DMS79 (cell line): ENCODE results near the gene ACAT2.
"Not testable (repeated sequence)": the region's sequence is repeated elsewhere in the genome, so short reads cannot be mapped to it uniquely, and the experiment has no call there.

Experiments
- DNase-seq: peaks from one replicate; lab custom pipeline; 2025; lab: John Stamatoyannopoulos, UW

The ACAT2 gene

GRCh38 chr6:159730332-159730676 is 31.5 kb upstream of the ACAT2 start:
- DNase-seq: no peak

GRCh38 chr6:159732550-159732949 is 29.3 kb upstream of the ACAT2 start:
- not testable (repeated sequence) for DNase-seq

DNA sequence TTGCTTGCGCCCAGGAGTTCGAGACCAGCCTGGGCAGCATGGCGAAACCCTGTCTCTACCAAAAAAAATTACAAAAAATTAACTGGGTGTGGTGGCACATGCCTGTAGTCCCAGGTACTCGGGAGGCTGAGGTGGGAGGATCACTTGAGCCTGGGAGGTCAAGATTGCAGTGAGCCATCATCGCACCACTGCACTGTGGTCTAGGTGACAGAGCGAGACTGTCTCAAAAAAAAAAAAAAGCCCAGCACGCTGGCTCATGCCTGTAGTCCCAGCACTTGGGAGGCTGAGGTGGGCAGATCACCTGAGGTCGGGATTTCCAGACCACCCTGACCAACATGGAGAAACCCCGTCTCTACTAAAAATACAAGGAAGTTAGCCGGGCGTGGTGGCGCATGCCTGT is 28.4 kb upstream of the ACAT2 start:
- not testable (repeated sequence) for DNase-seq

DNA sequence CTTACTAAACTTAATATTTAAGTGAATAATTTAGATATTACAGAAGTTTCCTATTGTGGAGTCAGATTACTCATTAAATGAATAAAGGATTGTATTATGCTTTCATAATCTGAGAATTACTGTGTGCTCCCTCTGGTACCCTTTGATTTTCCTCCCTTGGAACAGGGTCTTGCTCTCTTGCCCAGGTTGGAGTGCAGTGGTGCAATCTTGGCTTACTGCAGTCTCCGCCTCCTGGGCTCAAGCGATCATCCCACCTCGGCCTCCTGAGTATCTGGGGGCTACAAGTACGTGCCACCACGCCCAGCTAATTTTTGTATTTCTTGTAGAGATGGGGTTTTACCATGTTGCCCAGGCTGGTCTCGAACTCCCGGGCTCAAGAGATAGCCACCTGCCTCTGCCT is 24.9 kb upstream of the ACAT2 start:
- DNase-seq: no peak

DNA sequence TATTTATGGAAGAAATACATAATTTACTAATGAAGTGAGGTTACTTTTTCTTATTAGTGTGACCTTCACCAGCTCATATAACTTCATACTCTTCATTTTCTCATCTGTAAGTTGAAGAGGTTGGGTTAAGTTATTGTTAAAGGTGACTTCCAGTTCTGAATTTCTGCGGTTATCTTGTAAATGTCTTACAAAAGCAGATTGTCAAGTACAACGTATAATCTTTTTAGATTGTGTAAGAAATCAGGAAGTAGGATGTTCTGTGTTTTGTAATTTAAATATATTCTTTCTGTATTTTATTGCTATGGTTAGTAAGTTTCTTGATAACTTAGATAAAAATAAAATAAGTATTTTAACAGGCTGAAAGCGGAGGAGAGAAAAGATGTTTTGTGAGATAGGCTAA is 22.5 kb upstream of the ACAT2 start:
- no peak for DNase-seq

DNA sequence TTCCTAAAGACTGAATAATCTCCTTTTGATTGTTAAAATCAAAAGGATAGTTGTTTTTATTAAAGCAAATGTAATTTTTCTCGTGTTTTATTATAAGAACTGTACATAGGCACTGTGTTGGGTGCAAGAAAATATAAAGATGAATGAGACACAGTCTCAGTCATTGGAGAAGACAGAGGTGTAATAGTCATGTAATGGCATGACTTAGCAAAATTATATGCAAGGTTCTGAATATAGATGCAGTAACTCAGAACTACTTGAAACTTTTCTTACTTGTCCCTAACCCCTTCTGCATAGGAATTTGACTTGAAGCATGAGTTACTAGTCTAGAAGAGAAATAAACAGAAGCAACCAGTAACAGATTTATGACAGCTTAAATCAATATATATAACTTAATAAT is 19.7 kb upstream of the ACAT2 start:
- DNase-seq: no peak

- DNase-seq: no peak
Measured at GRCh38 chr6:159745081-159745480, 16.8 kb upstream of the ACAT2 start.

DNA sequence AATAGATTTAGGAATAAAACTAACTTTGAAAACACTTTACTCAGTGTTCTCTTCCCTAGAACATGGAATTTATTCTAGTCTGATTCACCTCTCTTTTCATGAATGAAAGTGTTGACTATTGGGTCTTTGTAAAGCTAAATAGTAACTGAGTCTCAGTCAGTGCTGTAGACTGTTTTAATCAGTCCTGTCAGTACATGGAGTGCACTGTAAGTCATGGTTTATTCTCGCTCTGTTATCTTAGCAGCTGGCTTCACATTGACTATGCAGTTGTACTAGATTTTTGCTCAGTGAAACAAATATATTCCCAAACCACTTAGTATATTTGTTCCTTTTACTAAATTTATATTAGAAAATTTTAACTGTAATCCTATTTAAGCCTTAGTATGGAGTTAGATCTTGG is 15.1 kb upstream of the ACAT2 start:
- no peak for DNase-seq

- not testable (repeated sequence) for DNase-seq
Measured at GRCh38 chr6:159748127-159748526, 13.7 kb upstream of the ACAT2 start.

DNA sequence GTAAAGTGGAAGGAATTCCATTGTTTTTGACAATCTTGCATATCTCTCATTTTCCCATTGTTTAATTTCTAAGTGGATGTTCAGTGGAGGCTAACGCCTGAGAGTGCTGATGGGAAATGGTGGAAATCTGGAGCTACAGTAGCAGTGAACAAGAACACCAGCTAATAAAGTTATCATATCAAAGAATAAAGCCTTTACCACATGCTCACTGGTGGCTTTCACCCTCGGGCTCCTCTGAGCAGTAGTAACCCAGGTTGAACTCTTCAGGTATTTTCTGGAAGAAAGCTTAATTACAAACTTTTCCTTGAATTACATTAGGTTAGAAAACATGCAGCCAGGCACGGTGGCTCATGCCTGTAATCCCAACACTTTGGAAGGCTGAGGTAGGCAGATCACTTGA is 10.4 kb upstream of the ACAT2 start:
- DNase-seq: no peak

DNA sequence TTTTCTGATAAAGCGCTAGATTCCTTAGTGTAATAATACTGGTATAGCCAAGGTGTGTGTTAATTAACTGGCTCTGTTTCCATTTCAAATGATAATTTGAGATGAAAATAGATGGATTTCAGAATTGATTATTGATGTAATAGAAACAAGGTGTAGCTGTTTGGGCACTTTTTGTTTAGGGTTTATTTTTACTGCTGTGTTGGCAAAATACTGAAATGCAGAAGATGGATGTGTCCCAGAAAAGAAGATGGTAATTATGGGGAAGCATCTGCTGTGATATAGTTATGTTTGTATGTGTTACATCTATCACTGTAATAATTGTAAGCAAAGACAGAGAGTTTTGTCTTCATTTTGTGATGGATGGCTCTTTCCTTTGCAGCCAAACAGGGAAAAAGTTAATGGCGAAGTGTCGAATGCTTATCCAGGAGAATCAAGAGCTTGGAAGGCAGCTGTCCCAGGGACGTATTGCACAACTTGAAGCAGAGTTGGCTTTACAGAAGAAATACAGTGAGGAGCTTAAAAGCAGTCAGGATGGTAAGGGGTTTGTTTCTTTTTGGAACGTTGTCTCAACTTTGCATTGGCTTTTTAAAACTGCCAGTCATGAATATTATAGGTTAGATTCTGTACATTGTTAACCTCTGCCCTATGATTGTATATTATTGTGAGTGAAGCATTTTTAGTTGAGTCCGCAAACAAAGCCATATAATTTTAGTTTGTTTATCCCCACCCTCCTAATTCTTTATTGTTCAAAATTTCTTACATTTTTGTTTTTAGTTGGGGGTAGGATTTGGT is 8.6 kb upstream of the ACAT2 start:
- DNase-seq: no peak

- no peak for DNase-seq
Measured at GRCh38 chr6:159754401-159754800, 7.4 kb upstream of the ACAT2 start.

GRCh38 chr6:159754959-159755914 is 6.6 kb upstream of the ACAT2 start:
- DNase-seq: peak; percentile 28

DNA sequence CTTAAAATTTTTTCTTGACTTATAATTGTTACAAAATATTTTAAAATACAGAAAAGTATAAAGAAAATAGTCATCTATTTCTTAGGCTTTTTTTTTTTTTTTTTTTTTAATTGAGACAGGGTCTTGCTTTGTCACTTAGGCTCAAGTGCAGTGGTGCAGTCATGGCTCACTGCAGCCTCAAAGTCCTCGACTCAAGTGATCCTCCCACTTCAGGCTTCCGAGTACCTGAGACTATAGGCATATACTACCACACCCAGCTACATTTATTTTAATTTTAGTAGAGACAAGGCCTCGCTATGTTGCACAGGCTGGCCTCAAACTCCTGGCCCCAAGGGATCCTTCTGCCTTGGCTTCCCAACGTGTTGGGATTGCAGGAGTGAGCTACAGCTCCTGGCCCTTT is 5.3 kb upstream of the ACAT2 start:
- peak; percentile 82 for DNase-seq

DNA sequence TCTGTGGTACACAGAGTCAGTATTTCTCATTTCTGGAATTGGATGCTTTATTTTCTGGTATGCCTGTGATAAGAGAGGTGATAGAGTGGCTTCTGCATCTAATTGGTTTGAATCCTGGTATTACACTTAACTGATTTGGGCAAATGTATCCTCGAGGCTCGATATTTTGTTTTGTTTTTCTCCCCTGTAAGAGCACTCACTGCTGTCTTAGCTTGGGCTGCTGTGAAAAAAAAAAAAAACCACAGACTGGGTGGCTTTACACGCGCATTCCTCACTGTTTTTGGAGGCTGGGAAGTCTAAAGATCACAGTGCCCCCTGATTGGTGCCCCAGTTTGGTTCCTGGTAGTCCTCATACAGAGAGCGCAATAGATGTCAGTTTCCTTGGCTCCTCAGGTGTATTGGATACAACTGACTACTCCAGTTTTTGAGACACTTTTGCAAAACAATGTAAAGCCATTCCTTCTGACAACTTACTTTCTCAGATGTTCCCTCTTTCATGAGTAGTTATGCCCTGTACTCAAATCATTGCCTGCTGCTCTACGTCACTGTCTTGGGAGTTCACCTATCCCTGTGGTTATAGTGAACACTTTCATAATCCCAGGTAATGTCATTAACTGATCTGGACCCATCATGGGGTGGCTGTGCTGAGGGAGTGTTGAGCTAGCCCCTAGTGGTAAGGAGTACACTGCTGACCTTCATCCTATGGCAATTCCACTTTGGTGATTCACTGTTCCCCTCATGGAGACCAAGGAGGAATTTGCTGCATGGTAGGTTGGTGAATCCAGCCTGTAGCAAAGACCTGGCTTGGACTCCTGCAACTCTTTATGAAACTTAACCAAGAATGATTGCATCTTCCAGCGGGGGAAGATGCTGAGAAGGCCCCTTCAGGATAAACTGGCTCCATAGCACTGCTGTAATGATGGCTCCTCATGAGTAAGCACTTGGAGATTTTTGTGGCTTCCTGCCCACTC is 3.5 kb upstream of the ACAT2 start:
- DNase-seq: no peak

DNA sequence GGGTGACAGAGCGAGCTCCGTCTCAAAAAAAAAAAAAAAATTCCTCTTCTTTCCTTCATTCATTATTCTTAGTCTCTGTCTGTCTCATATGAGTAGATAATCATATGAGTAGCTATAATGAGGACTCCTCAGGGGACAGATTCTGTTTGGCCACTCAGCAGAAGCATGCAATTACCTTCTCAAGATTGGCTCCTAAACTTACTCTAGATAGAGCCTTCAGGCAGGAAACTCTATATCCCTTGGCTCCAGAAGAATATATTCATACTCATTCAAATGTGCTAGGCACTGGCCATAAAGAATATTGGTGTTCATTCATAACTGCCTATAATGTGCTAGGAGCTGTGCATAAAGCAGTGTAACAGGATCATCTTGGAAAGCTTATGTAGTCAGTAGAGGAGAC is 2.2 kb upstream of the ACAT2 start:
- no peak for DNase-seq

DNA sequence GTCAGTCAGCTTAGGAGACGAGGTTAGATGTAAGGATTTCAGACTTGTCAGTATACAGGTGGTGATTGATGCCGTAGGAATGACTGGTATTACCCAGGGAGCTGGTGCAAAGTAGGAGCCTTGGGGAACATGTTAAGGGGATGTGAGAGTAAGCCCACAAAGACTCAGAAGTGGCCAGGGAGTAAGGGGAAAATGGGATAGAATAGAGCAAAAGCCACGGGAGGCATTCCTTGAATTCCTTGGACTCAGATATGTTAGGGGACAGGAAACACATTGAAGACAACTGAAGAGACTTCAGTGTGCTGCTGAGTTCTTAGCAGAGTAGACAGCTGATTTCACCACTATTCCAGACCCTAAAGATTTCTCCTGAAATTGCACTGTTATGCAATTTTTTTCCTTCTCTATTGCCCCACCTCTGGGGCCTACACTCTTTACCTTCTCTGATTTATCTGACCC is 1.2 kb upstream of the ACAT2 start:
- no peak for DNase-seq

GRCh38 chr6:159761129-159761872 is 544 bp upstream of the ACAT2 start:
- no peak for DNase-seq

GRCh38 chr6:159762681-159763293 is 942 bp downstream of the ACAT2 start:
- DNase-seq: no peak

- DNase-seq: no peak
Measured at GRCh38 chr6:159766906-159767305, 5.1 kb downstream of the ACAT2 start.

DNA sequence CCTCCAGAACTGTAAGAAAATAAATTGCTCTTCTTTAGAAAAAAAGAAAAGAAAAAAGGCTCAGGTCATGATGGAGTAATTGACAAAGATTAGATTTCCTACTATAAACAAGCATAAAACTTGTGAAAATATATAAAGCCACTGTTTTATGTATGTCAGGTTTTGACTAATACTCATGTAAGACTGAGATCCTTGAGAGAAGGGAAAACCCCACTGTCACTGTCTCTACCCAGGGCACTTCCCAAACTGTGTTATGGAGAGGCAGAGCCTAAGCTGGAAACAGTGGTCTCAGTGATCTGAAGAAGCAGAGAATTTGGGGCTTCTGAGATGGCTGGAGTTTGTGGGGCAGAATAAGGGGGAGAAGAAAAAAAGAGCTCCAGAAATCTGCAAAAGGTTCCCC is 7.6 kb downstream of the ACAT2 start:
- DNase-seq: no peak
